HG02623 (cell line): Measurements from ENCODE around the gene ZIK1.

Experiments used
- ATAC-seq: cut with Tn5 transposase; IDR thresholded peaks from one replicate; pipeline ENCODE4 v1.9.1; 2021; ENCODE audit warnings: moderate library complexity; ENCODE audit not compliant: unreplicated experiment

Gene ZIK1

DNA sequence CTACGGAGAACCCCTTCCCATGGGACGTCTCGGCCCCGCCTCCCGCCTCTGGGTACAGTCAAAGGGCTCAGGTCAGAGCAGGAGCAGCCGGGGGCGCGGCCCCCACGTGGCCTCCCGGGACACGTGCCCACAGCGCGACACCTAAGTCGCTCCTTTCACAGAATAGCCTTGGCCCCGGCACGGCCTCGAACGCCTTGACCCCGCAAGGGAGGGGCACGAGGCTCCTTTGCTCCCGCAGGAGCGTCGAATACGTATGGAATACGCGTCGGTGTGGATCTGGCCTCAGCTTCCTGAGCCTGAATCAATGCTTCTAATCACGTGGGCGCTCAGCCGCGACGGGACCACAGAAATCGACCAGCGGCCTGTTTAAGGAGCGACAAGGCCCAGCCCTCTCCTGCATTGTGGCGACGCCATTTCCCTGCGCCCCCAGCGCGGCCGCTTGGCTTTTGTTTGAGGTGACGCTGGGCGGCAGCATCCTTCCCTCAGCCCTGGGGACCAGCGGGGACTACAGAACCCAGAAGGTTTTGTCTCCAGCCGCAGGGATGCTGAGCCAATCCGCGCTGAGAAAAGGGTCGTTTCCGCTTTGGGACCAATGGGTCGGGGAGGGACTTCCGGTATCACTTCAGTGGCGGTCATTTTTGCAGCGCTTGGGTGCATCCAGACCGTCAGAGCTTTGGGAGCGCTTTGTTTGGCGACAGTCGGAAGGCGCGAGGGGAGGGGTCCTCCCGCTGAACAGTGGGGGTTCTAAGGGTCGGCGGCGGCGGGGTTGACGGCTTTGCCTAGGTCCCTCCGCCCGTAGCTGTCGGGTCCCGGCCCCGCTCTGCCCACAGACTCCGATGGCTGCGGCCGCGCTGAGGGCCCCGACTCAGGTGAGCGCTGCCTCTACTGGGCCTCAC is at the start of gene ZIK1:
Gene ZIK1, plus strand, starts transcription at position 625 of the 896 bp plus-strand sequence. Its CDS starts 212 bp downstream, at position 837.
- peak; percentile 82 for ATAC-seq

DNA sequence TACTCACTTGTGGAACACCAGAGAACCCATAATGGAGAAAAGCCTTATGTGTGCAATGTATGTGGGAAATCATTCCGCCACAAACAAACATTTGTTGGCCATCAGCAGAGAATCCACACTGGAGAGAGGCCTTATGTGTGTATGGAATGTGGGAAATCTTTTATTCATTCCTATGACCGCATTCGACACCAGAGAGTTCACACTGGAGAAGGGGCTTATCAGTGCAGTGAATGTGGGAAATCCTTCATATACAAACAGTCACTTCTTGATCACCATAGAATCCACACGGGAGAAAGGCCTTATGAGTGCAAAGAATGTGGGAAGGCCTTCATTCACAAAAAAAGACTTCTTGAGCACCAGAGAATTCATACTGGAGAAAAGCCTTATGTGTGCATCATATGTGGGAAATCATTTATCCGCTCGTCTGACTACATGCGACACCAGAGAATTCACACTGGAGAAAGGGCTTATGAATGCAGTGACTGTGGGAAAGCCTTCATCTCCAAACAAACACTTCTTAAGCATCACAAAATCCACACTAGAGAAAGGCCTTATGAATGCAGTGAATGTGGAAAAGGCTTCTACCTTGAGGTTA is 45.9 kb upstream of the ZIK1 start:
- ATAC-seq: no peak

DNA sequence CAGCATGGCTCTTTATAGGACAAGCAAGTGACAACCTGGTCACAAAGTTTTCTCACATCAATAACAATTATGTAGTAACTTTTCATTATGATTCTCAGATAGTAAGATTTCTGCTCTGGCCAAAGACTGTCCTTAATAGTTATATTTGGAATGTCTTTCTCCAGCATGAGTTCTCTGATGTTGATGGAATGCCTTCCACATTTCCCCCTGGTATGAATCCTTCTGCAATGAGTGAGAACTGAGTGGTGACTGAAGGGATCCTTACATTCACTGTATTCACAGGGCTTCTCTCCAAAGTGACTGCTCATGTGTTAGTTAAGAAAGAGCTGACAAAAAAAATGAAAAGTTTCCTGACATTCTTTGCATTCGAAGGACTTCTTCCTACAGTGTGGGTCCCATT is 37.4 kb upstream of the ZIK1 start:
- ATAC-seq: no peak

DNA sequence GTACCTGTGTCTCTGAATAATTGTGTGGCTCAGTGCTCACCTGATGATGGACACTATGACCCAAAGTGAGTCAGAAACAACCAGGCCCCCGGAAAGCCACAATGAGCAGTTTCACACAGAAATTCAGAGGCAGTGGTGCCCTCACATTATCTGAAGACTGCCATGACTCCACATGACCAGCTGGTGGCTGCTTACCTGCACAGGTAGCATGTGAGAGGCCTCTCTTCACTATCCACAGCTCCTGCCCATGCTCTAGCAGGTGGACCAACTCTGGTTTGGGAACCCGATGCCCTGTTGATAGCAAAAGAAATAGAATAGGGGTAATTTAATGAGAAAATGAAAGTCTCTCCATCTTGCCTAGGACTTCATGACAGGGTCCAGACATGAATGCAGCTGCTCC is 31.5 kb upstream of the ZIK1 start:
- no peak for ATAC-seq

DNA sequence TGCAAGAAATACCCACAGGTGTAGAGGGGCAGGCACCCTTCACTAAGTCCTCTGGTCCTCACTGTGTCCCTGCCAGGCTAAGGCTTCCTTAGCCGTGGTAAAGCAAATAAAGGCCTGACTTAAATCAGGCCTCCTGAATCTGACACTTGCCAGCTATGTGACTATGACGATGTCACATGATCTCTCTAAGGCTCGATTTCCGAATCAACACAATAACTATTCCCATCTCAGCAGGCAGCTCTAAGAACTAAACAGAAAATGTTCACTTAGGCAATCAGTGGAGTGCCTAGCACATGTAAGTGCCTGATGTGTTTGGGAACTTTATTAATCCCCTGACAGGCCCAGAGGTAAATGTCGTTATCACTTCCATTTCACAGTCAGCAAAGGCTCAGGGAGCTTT is 26.3 kb upstream of the ZIK1 start:
- no peak for ATAC-seq

DNA sequence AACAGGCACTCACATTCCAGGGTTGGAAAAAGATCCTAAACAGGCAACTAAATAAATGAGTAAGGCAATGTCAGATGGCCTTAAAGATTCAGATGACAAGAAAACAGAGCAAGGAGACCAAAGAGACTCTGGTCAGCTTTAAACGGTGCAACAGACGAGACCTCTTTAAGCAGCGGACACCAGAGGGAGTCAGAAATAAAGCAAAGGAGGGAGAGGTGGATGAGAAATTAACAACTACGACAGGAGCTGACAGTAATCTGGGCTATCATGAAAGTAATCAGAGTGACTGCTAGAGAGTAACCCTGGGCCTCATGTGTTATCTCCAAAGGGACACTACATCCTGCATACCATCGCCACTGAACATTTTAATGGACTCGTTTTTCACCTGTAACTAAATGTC is 25.4 kb upstream of the ZIK1 start:
- no peak for ATAC-seq

DNA sequence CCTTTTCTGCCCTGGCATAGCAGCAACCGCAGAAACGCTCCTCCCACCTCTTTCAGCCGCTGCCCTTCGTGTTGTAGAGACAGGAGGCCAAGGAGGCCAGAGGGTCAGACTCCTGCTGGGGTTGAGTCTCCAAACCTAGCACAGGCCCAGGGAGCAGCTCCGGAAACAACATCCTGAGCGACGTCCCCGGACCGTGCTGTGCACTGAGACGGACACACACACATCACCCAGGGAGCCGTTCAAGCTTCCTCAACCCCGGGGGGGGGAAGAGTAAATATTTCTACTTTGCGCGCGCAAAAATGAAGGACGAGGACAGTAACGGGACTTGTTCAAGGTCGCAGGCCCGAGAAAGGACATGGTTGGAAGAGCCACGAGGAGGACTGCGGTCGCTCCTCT is 24.9 kb upstream of the ZIK1 start:
- peak; percentile 20 for ATAC-seq

DNA sequence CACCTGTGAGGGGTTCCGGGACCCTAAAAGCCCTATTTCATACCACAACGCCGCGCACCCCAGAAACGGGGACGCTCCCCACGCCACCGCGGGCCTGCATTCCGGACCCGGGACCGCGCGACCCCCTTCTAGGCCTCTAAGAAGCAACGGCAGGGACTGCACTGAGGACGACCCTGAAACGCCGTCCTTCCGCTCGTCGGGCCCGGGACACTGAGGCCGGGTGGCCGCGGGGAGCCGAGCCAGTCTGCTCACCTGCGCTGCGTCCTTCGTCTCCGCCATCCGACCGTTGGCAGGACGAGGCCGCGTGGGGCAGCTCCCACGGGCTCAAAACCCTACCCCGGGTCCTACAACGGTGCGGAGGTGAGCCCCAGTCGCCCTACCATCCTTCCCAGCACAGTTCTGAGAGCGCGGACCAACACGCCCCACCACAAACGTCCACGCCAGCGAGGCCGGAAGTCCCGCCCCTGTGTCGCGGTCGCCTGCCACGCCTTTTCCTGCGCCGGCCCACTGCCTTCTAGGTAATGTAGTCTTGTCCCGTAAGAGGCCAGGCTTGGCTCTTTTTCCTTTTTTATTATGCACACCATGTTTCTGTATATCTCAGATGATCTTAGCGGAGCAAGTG is 24.4 kb upstream of the ZIK1 start, which contains the start of gene ZNF550:
Gene ZNF550, minus strand, starts transcription at position 460 of the 622 bp plus-strand sequence. Its CDS starts 181 bp downstream, at position 279.
- ATAC-seq: peak; percentile 85

DNA sequence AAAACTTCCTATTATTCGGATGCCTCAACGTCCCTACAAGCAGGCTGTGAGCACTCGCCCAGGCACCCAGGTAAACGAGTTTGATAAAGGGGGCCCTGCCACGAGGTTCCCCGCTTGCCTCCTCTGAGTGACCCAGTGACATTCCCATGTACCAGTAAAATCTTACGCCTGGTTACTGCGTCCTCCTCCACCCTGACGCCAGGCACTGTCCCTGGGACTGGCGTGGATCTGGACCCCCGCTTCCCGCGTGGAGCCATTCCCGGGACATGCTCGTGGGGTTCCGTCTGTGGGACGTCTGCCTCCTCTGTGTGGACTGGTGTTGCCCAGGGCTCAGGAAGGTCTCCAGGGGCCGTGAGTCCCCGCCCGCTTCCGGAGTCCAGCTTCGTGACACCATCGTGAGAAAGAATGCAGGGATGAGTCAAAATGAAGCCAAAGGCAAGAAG is 23.9 kb upstream of the ZIK1 start:
- ATAC-seq: no peak

DNA sequence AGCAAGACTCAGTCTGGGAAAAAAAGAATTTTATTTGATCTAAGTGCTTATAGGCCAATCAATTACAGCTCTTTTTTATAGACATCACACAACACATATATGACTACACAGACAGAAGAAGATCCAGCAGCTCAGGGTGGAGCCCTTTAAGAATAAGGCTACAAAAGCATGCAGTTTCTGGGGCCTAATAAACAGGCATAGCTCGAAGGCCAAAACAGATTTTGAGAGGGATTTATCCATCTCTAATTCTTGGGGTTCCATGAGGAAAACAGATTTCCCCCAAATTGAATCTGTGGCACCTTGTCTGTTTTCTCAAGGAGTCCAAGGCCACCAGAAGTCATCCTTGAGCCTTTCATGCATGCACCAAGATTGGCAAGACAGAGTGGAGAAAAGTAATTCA is 20.4 kb upstream of the ZIK1 start:
- no peak for ATAC-seq

DNA sequence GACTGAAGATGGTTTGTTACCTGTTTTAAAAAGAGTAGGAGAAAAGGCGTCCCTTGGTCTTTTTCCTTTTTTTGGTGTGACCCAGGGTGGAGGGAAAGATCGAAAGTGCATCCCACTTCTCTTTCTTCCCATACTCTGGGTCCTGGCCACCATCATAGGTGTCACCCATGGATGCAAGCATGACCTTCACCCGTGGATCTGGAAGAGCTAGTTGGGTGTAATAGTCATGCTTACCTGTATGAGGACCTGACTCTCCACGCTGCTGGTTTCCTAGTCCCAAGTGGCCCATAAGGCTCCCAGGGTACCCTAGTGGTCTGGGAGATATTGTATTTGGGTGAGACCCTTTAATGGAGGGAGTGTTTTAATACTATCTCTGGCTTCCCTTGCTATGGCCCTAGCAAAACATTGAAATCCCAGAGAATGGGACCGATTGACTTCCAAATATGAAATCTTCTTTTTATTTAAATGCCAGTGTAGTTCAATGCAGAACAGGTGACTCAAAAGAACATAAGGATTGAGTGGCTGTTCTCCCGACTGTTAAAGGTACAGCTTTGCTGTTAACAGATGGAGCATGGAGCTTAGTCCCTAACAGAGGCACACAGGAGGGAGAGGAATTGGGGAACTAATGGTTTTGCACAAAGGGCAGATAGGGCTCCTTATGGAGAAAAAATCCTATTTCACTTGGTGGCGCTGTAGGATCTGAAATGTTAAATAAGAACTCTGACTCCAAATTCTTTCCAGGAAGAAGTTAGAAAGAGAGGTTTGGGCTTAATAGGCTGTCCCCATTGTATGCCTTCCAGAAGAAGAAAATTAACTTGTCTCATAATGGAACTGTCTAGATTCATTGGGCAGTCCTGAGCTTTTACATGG is 17.3 kb upstream of the ZIK1 start:
- no peak for ATAC-seq

DNA sequence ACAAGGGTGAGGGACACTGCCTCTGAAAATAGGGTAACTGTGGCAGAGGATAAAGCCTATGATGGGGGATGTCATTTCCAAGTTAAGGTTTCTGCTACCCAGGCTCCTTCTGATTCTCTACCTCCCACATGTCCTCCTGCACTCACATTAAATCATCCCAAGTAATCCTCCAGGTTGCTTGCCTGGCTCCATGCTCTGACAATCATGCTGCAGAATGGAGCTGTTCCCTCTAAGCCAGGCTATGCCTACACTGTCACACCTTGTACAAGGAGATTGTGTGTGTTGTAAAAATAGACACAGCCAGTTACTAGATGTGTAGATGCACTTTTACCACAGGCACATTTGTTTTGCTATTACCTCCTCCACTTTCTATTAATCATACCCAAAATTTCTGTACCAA is 13.2 kb upstream of the ZIK1 start:
- no peak for ATAC-seq

DNA sequence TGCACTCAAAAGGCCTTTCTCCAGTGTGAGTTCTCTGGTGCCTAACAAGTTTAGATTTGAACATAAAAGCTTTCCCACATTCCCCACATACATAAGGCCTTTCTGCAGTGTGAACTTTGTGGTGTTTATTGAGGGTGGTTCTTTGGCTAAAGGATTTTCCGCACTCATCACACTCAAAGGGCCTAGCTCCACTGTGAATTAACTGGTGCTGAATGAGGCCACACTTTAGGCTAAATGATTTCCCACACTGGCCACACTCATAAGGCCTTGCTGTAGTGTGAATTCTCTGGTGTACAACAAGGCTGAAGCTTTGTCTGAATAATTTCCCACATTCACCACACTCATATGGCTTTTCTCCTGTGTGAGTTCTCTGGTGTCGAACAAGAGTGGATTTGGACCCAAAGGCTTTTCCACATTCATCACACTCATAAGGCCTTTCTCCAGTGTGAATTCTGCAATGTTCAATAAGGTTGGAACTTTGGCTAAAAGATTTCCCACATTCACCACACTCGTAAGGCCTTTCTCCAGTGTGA is 11.5 kb upstream of the ZIK1 start:
- ATAC-seq: no peak

DNA sequence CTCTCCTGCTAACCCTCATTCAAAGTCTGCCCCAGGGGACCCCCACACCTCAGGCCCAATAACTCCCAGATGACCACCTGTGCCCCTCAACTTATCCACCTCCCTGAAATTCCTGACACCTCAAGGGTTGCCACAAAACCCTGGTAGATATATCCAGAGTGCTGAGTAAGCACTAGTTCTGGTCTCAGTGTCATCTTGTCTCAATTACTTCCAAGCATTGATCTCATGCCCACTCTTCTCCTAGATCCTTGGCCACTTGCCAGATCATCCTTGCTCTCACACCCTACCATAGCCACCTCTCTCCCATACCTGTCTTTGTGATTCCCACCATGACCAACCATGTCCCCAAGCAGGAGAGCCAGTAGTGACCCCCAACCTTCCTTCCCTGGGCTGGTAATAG is 7.3 kb upstream of the ZIK1 start:
- no peak for ATAC-seq

DNA sequence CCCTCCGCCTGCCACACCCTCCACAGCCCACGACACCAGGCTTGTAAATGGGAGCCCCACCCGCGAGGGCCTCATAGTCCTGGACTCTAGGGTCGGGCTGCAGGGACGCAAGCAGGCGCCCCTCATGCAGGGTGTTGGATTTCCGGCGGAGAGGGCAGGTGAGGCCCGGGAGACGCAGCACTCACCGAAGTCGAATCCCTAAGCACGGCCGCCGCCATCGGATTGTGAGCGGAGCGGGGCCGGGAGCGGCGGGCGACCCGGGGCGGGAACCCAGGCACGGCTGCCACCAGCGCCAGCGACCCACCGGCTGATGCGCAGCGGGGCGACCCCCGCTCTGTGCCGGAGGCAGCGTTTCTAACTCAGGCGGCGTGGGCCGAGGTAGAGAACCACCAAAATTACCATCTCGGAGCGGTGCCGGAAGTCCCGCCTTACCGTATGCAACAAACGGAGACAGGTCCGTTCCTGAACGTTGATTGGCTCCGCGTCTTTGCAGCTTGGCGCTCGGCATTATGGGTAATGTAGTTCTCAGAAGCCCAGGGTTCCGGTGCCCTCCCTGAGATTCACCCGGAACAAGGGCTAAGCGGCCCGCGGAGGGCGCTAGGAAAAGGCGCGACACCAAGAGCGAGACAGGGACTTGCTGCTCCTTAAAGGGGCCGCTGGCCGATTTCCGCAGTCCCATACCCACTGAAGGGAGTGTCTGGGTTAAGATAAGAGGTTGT is 5.3 kb upstream of the ZIK1 start, which contains the start of gene ZNF416:
Gene ZNF416, minus strand, starts transcription at position 425 of the 719 bp plus-strand sequence. Its CDS starts 207 bp downstream, at position 218.
- ATAC-seq: peak; percentile 93

DNA sequence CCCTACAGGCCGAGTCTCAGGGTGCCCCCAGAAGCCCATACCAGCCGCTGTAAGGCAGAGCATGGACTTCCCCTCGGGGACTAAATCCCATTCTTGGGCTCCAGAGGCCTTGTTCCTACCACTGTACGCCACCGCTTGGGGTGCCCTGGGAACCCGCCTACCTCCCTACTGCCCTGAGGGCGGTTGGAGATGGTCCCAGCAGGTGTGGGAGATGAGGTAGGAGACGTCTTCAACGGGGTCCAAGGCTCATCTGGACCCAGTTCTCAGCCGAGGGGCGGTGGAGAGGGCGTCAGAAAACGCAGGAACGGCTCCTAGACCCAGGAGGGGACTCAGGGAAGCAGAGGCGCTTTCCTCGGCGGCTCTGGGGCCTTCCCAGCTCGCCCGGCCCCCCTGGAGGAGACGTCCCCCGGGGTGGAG is 833 bp upstream of the ZIK1 start:
- no peak for ATAC-seq

DNA sequence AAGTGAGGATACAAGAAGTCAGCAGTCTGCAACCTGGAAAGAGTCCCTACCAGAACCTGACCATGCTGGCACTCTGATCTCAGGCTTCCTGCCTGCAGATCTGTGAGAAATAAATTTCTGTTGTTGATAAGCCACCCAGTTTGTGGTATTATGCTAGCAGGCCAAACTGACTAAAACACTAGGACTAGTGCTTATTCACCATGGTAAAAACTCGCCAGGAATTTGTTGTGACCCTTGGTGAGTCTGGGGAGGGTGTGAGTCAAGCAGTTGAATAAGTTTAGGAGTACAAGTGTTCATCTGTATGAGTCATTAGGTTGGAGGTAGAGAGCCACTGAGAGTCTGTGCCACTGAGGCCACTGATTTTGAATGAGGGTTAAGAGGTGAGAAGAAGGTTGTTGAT is 3.6 kb downstream of the ZIK1 start:
- ATAC-seq: no peak

DNA sequence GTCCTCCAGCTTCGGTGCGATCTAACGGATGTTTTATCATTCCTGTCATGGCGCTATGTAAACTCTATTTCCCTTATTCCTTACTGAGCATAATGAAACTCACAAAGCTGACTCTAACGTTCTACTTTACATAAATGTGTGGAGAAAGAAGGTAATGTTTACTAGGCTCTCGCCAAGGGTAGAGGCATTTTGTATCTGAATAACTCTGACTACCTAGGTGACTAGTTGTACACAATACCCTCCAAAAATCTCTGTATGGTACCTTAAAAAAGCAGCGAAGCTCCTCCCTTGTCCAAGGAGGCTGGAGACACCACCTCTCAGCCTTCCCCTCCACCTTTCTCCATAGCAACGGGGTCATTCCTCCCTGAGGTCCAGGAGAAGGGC is 15.4 kb downstream of the ZIK1 start:
- ATAC-seq: no peak

DNA sequence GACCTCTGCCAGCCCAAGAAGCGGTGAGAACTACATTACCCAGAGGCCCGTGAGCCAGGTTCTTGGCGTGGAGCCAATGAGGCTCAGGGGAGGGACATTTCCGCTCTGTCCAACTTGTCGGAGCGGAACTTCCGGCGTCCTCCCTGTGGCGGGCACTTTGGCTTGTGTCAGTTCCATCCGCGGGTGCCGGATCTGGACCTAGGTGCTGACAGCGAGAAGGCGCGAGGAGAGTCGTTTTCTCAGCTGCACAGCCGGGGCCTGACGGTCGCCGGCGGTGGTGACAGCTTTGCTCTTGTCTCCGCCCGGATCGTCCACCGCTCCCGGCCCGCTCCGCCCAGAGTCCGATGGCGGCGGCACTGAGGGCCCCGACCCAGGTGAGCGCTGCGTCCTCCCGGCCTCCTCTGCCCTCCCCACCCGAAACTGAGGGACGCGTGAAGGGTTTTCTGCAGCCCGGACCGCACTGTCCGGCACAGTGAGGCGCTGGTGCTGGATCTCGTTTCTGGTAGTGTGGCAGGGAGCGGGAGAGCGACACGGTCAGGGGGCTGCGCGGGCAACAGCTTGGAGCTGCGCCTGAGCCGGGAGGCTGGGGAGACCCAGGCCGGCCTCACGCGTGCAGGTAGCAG is 15.9 kb downstream of the ZIK1 start, which contains the start of gene ZNF530:
Gene ZNF530, plus strand, starts transcription at position 125 of the 623 bp plus-strand sequence. CDS start 4,461 bp downstream, outside the sequence.
- ATAC-seq: peak; percentile 93
